HepG2 (cell line): Measurements from ENCODE around the gene TMEM130. TPM values are rescaled to one million over a fixed set of nuclear protein-coding genes. Genes with fewer than 3 reads are reported as not detected.

Experiments
- ATAC-seq: fragments of 200-7000 bp; cut with Tn5 transposase; 3 replicates; pipeline ENCODE4 v1.9.1; 2020; ENCODE audit warnings: mild to moderate bottlenecking, moderate library complexity
- BruUV-seq: library from RNA; stranded (reverse); fragments of 400-500 nt; replicated peaks from 2 replicates; lab custom pipeline; 2021; lab: Mats Ljungman, UMichigan
- CTCF ChIA-PET: fragments of 300-600 bp; formaldehyde crosslinking; extraction: SDS; loops from one replicate; lab custom pipeline; 2021; ENCODE audit warnings: low total read pairs, inconsistent platforms, low intra/inter-chr PET ratio; lab: Yijun Ruan, JAX
- POLR2A ChIA-PET: fragments of 350-600 bp; sonication (Branson Sonifier 250); formaldehyde crosslinking; loops from one replicate; lab custom pipeline; 2020; ENCODE audit warnings: antibody characterized with exemption, inconsistent platforms; lab: Yijun Ruan, JAX
- DNase-seq: peaks from one replicate; pipeline ENCODE4 v3.0.0-alpha.2; 2015; ENCODE audit warnings: low spot score
- FAIRE-seq: peaks from 3 replicates; lab custom pipeline; 2011; peaks lifted over from hg19 to GRCh38; lab: Jason Lieb, UNC
- H2AFZ ChIP-seq: one replicate; pipeline ENCODE4 v1.6.1; 2011; ENCODE audit warnings: low read length, inconsistent platforms
- H3K27ac ChIP-seq: fragments of 300-600 bp; 3 replicates; pipeline ENCODE4 v1.8.0; 2011; ENCODE audit warnings: mixed run types, mild to moderate bottlenecking, mixed read lengths, low read length, inconsistent platforms; ENCODE audit not compliant: insufficient read depth; ENCODE audit errors: extremely low read length
- H3K27me3 ChIP-seq, 2 experiments: fragments of 200-600 bp in 1 of 2; 2 replicates in 1 of 2; 3 replicates in 1 of 2; pipeline versions ENCODE4 v1.6.0 to v1.8.0; 2011; ENCODE audit warnings: low read length in 2 of 2, mild to moderate bottlenecking in 2 of 2, moderate library complexity in 2 of 2, inconsistent platforms in 1 of 2; ENCODE audit not compliant: insufficient read depth in 2 of 2, control insufficient read depth in 1 of 2
- H3K36me3 ChIP-seq, 2 experiments: fragments of 200-600 bp in 1 of 2; replicated peaks in 1 of 2; 2 replicates in 1 of 2; 3 replicates in 1 of 2; pipeline versions ENCODE4 v1.5.1 to v1.8.0; 2011; ENCODE audit warnings: low read length in 2 of 2, inconsistent platforms in 1 of 2; ENCODE audit not compliant: insufficient read depth in 2 of 2, control insufficient read depth in 1 of 2
- H3K4me1 ChIP-seq: 2 replicates; pipeline ENCODE4 v1.5.1; 2012; ENCODE audit warnings: low read length, inconsistent platforms; ENCODE audit not compliant: insufficient read depth
- H3K4me2 ChIP-seq: 2 replicates; pipeline ENCODE4 v1.6.0; 2011; ENCODE audit warnings: low read depth, low read length, inconsistent platforms
- H3K4me3 ChIP-seq, 3 experiments: fragments of 200-600 bp in 1 of 3; sonication (generic), shearing (Covaris generic) in 1 of 3; replicated peaks in 1 of 3; 2 replicates each; pipeline ENCODE4 v1.5.1; 2011 to 2016; ENCODE audit warnings: low read length in 3 of 3, inconsistent platforms in 2 of 3, low read depth in 2 of 3, mild to moderate bottlenecking in 2 of 3, control low read depth in 1 of 3, mixed read lengths in 1 of 3; ENCODE audit not compliant: insufficient read depth in 1 of 3
- H3K79me2 ChIP-seq: one replicate; pipeline ENCODE4 v1.6.1; 2011; ENCODE audit warnings: low read length, inconsistent platforms; ENCODE audit not compliant: insufficient read depth
- H3K9ac ChIP-seq: 2 replicates; pipeline ENCODE4 v1.6.0; 2011; ENCODE audit warnings: mild to moderate bottlenecking, low read depth, low read length, inconsistent platforms; ENCODE audit not compliant: insufficient read depth
- H3K9me3 ChIP-seq: 2 replicates; pipeline ENCODE4 v1.5.1; 2012; ENCODE audit warnings: mild to moderate bottlenecking, low read length
- H4K20me1 ChIP-seq: 2 replicates; pipeline ENCODE4 v1.6.0; 2011; ENCODE audit warnings: inconsistent platforms, mild to moderate bottlenecking, low read length, moderate library complexity; ENCODE audit not compliant: insufficient read depth
- CENPX ChIP-seq: sonication (generic); formaldehyde crosslinking; IDR thresholded peaks from 2 replicates; pipeline ENCODE4 v1.9.0; 2021; ENCODE audit warnings: mild to moderate bottlenecking, missing genetic modification reagents, moderate library complexity
- HNRNPH1 ChIP-seq: fragments of 200-400 bp; formaldehyde crosslinking; optimal IDR thresholded peaks from 2 replicates; pipeline ENCODE3; 2017; ENCODE audit warnings: mild to moderate bottlenecking, low read depth, low read length
- KDM3A ChIP-seq: IDR thresholded peaks from 2 replicates; pipeline ENCODE4 v1.6.1; 2018; ENCODE audit warnings: low read depth, missing compliant biosample characterization
- RARA ChIP-seq: IDR thresholded peaks from 2 replicates; pipeline ENCODE4 v1.6.1; 2016; ENCODE audit warnings: missing genetic modification reagents, missing compliant biosample characterization
- RFXANK ChIP-seq: IDR thresholded peaks from 2 replicates; pipeline ENCODE4 v1.6.1; 2016
- THRA ChIP-seq: sonication (generic); formaldehyde crosslinking; IDR thresholded peaks from 2 replicates; pipeline ENCODE4 v1.4.0; 2020; ENCODE audit warnings: missing genetic modification reagents, borderline replicate concordance
- ZNF121 ChIP-seq: sonication (generic); formaldehyde crosslinking; IDR thresholded peaks from 2 replicates; pipeline ENCODE4 v1.5.0; 2020; ENCODE audit warnings: mild to moderate bottlenecking, missing genetic modification reagents
- ZNF639 ChIP-seq: conservative IDR thresholded peaks from 2 replicates; pipeline ENCODE4 v1.6.1; 2018; ENCODE audit warnings: missing genetic modification reagents
- ZNF747 ChIP-seq: sonication (generic); formaldehyde crosslinking; IDR thresholded peaks from 2 replicates; pipeline ENCODE4 v1.8.1; 2023; ENCODE audit warnings: missing genetic modification reagents, mild to moderate bottlenecking, borderline replicate concordance
- WGBS: methylation state at CpG from one replicate; pipeline ENCODE4 v1.1.6; 2017; ENCODE audit warnings: low lambda C conversion rate; 5-methylcytosine and 5-hydroxymethylcytosine counted together
- in situ Hi-C: cut with HindIII; loops from 2 replicates; pipeline ENCODE4 v1.10.0; 2017; ENCODE audit warnings: low pct_unique_long_range_greater_than_20kb; ENCODE audit not compliant: extremely low pct_ligation_motif_present
- intact Hi-C: fragments of 100-400 bp; cut with micrococcal nuclease; formaldehyde crosslinking; loops from one replicate; pipeline ENCODE4 v1.10.0; 2022; ENCODE audit not compliant: unreplicated experiment
- polyA plus RNA-seq, 8 experiments: library from polyadenylated mRNA; depleted of rRNA in 3 of 8; stranded (reverse) in 7 of 8; unstranded in 1 of 8; fragments of >200 nt; fragmentation: Illumina TruSeq in 4 of 8; extraction: Trizol in 4 of 8; gene quantifications; 2 replicates each; pipeline versions ENCODE4 v1.2.1 to v1.2.3, GENCODE V29; 2011 to 2016; ENCODE audit warnings: low read depth in 4 of 8, missing spikeins in 1 of 8, mixed read lengths in 1 of 8; ENCODE audit not compliant: insufficient read depth in 1 of 8
- total RNA-seq, 5 experiments: library from RNA; depleted of rRNA; stranded (reverse); fragments of >200 nt; fragmentation: Illumina TruSeq; extraction: Trizol; gene quantifications; 2 replicates each; pipeline ENCODE4 v1.2.3, GENCODE V29; 2016; ENCODE audit warnings: low read depth in 1 of 5
- TF ChIP-seq, protein P1 (sequence below): sonication (generic); formaldehyde crosslinking; IDR thresholded peaks from 2 replicates; pipeline ENCODE4 v1.5.0; 2020; ENCODE audit warnings: mild to moderate bottlenecking, missing genetic modification reagents
- TF ChIP-seq, protein P2 (sequence below): sonication (generic); formaldehyde crosslinking; conservative IDR thresholded peaks from 2 replicates; pipeline ENCODE4 v1.8.0; 2022; ENCODE audit warnings: low read depth, missing genetic modification reagents

Gene TMEM130
- total and polyA plus RNA-seq, 2 of the 13 experiments (the other 11 are each of a cell fraction or from before 2014, with no cell fraction given), result not detected

GRCh38 chr7:98877146-98877545, 7.3 kb upstream of the TMEM130 start:
- H3K9me3 ChIP-seq, result no peaks in the 10 kb centered on the region
- H3K27ac ChIP-seq, result no peak overlapping the region
- BruUV-seq, result no TSS peak
- peak overlapping the region in 1 of 3 experiments; percentile 97; a peak in 2 of 6 replicates for H3K4me3 ChIP-seq
- ChIA-PET POLR2A (interaction anchor here (2.8 kb wide), 1 partner anchor 459 kb away, joined by 11 read pairs; no protein-coding TSS in a partner anchor), CTCF (no interaction called here)
- peaks cover 4 to 12% of the 10 kb centered on the region in 2 experiments for H3K36me3 ChIP-seq
- H4K20me1 ChIP-seq, result peaks cover 4% of the 10 kb centered on the region; the same call in 1 of the 2 replicates
- H2AFZ ChIP-seq, result no peak overlapping the region
- H3K4me1 ChIP-seq, result peaks cover 45% of the 10 kb centered on the region
- peak overlapping the region; percentile 95; the same call in 1 of the 2 replicates for H3K9ac ChIP-seq
- peak; percentile 88 for TF ChIP-seq ZNF121 (CRISPR knock-in tag)
- TF ChIP-seq HNRNPH1, result no peak
- TF ChIP-seq, protein P1, sequence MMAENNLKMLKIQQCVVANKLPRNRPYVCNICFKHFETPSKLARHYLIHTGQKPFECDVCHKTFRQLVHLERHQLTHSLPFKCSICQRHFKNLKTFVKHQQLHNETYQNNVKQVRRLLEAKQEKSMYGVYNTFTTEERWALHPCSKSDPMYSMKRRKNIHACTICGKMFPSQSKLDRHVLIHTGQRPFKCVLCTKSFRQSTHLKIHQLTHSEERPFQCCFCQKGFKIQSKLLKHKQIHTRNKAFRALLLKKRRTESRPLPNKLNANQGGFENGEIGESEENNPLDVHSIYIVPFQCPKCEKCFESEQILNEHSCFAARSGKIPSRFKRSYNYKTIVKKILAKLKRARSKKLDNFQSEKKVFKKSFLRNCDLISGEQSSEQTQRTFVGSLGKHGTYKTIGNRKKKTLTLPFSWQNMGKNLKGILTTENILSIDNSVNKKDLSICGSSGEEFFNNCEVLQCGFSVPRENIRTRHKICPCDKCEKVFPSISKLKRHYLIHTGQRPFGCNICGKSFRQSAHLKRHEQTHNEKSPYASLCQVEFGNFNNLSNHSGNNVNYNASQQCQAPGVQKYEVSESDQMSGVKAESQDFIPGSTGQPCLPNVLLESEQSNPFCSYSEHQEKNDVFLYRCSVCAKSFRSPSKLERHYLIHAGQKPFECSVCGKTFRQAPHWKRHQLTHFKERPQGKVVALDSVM (CRISPR knock-in tag), result peak; percentile 69; the same call in 1 of the 2 replicates
- H3K79me2 ChIP-seq, result peaks cover 23% of the 10 kb centered on the region
- no peak for DNase-seq
- FAIRE-seq, result no peak
- intact Hi-C loops, result no loop called here
- no peak for ATAC-seq
- 14% methylated on average over 6 of the region's 6 CpGs for WGBS
- in situ Hi-C loops, result no loop called here
- H3K27me3 ChIP-seq, result peaks cover 1 to 9% of the 10 kb centered on the region in 2 experiments; a peak in 2 of 5 replicates
- H3K4me2 ChIP-seq, result peak overlapping the region; percentile 93

DNA sequence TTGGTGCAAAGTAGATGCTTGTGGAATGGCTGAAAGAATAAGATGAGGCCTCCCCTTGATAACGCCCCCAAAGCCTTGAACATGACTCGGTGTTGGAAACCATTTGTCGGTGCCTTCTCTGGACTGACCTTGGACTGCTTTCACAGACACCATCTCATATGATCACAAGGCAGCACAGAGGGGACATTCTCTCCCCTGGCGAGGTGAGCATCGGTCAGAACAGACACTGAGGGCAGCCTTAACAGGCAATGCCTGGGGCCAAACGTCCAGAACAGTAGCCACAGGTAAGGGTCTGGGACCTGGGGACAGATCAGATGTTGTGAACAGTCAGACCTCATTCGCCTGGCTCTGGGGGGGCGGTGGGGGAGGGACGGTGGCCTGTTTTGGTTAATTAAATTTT, 5.7 kb upstream of the TMEM130 start:
- no peak overlapping the region for H3K9ac ChIP-seq
- in situ Hi-C loops, result no loop called here
- 25% methylated on average over 4 of the region's 9 CpGs for WGBS
- no peak for FAIRE-seq
- no peaks in the 10 kb centered on the region for H3K9me3 ChIP-seq
- no peak overlapping the region for H3K27ac ChIP-seq
- peak; percentile 34 for DNase-seq
- intact Hi-C loops, result no loop called here
- no peaks in the 10 kb centered on the region for H3K36me3 ChIP-seq
- peaks cover 48% of the 10 kb centered on the region for H3K4me1 ChIP-seq
- POLR2A ChIA-PET, result no interaction called here
- CTCF ChIA-PET, result no interaction called here
- BruUV-seq, result no TSS peak
- H3K4me2 ChIP-seq, result no peak overlapping the region
- ATAC-seq, result no peak
- TF ChIP-seq RARA (CRISPR knock-in tag) (no peak), CENPX (CRISPR knock-in tag) (no peak), RFXANK (no peak), ZNF747 (CRISPR knock-in tag) (no peak), ZNF639 (CRISPR knock-in tag) (no peak), KDM3A (CRISPR knock-in tag) (no peak), THRA (CRISPR knock-in tag) (no peak)
- TF ChIP-seq, protein P2, sequence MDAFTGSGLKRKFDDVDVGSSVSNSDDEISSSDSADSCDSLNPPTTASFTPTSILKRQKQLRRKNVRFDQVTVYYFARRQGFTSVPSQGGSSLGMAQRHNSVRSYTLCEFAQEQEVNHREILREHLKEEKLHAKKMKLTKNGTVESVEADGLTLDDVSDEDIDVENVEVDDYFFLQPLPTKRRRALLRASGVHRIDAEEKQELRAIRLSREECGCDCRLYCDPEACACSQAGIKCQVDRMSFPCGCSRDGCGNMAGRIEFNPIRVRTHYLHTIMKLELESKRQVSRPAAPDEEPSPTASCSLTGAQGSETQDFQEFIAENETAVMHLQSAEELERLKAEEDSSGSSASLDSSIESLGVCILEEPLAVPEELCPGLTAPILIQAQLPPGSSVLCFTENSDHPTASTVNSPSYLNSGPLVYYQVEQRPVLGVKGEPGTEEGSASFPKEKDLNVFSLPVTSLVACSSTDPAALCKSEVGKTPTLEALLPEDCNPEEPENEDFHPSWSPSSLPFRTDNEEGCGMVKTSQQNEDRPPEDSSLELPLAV, result no peak
- peaks cover 3 to 16% of the 10 kb centered on the region in 2 experiments; a peak in 3 of 5 replicates for H3K27me3 ChIP-seq
- no peak overlapping the region for H3K4me3 ChIP-seq
- no peak overlapping the region for H2AFZ ChIP-seq
- H3K79me2 ChIP-seq, result peaks cover 17% of the 10 kb centered on the region
- H4K20me1 ChIP-seq, result peaks cover 4% of the 10 kb centered on the region; the same call in 1 of the 2 replicates
